ENCODE results near the gene ABLIM3.

The ABLIM3 gene

GRCh38 chr5:149221326-149221725, 80.0 kb downstream of the ABLIM3 start:
- no peak for DNase-seq

DNA sequence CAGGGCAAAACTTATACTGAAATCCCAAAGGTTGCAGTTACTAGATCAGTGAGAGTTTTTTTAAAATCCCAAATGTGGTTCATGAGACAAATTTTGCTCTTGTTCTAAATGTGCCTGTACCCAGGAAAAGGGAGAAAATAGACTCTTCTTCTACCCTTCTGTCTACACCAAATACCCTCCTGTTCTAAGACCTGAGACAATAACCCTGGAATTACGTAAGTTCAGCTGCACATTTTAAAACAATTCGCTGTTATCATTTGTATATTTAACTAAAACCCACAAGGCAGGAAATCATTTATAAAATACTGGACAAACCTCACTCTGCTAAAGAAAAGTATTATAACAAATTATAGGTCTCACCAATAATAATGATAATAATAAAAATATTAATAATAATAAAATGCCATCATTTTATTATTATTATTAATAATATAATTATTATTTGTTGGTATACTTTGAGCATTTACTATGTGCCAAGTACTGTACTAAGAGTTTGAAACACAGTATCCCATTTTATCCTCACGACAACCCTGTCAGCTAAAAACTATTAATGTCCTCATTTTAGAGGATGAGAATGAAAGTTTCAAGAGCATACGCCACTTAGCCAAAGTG, 80.5 kb downstream of the ABLIM3 start:
- no peak for DNase-seq

GRCh38 chr5:149223081-149223848, 82.0 kb downstream of the ABLIM3 start:
- DNase-seq: no peak

DNA sequence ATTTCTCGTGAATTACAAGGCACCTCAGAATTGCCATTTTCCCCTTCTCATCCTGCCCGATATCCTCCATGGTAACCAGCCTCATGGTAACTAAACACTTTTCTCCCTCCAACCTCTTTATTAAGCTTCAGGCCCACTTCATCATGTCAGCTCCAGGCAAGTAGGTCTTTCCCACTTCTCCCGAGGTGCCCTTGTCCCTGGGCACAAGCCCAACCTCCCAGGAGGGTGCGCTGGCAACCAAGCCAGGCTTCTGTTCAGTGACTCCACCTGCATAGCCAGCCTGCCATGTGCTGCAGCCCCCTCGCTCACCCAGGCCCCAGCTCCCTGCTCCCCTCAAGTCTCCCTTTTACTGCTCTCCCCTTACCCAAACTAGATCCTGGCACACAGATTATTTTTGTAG, 83.0 kb downstream of the ABLIM3 start:
- no peak for DNase-seq

- DNase-seq: no peak
Observed at GRCh38 chr5:149227168-149227826, 86.0 kb downstream of the ABLIM3 start.

- DNase-seq: no peak
Observed at GRCh38 chr5:149228618-149229297, 87.5 kb downstream of the ABLIM3 start.

GRCh38 chr5:149229298-149229937, 88.1 kb downstream of the ABLIM3 start:
- DNase-seq: no peak

DNA sequence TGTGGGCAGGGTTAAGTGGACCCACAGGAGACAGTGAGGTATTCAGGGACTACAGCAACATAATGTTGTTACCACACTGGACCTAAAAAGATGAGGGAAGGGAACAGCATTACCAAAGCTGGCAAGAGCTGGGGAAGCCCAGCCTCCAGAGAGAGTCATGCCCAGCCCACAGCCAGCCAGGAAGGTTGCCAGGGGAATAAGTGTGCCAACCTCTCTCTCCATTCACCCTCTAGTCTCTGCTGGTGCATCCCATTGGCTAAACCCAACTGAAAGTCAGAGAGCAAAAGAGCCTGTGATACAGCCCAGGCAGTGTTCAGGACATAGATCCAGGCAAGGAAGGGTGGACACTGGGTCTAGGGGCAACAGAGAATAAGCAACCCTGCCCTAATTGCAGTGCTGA, 94.5 kb downstream of the ABLIM3 start:
- DNase-seq: no peak

DNA sequence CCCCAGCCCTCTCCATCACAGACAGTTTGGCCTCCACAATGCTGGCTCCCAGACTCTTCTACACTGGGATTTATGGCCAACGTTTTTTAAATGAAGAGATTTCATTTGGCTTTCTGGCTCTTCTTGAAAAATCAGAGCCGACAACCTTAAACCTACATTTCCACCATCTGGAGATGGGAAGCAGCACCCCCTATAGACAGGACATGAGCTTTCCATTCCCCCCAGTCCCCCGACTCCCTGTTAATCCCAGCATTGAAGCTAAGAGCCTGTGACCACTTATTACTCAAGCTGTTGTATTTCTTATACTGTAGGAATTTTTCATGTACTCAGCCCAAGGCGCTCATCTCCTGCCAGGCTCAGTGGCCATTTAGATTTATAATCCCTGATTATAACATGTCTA, 96.4 kb downstream of the ABLIM3 start:
- no peak for DNase-seq

- DNase-seq: no peak
Observed at GRCh38 chr5:149238540-149238939, 97.2 kb downstream of the ABLIM3 start.

DNA sequence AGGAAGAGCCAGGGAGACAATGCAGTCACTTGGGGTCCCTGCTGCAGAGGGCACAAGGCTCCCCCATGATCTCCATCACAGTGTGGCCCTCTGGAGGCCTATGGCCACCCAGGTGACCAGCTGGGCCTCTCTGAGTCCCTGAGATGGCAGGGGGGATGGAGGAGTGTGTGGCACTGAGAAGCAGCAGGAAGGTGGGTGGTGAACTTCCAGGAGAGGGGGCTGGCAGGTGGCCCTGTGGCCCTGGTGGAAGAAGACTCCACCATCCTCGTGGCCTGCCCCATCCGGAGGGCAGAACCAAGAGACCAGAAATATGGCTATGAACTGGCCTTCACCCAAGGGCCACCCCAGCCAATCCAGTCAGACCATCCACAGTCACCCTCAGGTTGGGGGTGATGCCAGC, 98.6 kb downstream of the ABLIM3 start:
- DNase-seq: no peak

DNA sequence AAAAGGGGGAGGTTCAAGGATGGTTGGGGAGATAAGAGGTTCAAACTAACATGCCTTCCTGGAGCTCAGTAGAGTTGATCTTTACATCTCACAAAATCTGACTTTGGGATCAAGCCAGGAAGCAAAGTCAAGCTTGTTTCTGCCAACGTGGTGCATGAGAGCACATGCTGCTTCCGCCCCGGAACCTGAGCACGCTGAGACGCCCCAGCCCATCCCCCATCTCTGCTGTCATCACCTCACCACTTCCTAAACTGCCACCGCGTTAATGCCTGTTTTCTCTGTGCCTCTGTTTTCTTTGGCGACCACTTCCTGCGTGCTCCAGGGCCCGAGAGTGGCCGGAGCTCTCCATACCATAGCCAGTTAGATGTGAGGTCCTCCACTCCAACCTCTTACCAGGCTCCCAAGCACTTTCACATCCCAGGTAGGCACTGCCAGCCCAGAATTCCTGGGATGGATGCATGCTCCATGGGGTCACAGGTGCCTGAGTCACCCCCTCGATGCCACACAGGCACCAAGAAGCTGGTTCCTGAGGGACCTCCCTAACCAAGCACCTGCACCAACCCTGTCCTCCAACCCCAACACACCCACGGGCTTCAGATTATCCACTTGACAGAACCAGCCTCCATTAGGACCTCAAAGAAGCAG, 99.2 kb downstream of the ABLIM3 start:
- peak; percentile 80 for DNase-seq

GRCh38 chr5:149242339-149242738, 101.0 kb downstream of the ABLIM3 start:
- no peak for DNase-seq

DNA sequence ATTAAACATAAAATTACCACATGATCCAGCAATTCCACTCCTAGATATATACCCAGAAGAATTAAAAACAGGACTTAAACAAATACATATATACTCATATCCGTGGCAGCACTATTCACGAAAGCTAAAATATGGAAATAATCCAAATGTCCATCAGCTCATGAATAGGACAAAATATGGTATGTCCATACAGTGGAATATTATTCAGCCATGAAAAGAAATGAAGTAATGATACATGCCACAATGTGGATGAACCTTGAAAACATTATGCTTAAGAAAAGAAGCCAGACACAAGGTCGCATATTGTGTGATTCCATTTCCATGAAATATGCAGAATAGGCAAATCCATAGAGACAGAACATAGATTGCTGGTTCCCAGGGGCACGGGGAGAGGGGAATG, 105.6 kb downstream of the ABLIM3 start:
- no peak for DNase-seq

DNA sequence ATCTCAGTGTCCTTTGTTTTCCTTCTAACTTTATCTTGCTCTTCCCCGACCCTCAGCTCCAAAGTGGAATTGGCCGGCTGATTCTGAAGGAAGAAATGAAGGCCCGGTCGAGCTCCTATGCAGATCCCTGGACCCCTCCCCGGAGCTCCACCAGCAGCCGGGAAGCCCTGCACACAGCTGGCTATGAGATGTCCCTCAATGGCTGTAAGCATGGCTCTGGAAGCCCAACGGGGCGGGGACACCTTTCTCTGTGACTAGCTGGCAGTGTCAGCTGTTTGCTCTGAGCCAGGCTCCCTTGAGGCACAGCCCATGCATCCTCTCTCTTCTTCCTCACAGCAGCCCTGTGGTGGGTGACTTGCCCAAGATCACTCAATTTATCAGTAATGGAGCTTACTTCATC, 106.4 kb downstream of the ABLIM3 start:
- DNase-seq: no peak

- DNase-seq: no peak
Observed at GRCh38 chr5:149251546-149251945, 110.3 kb downstream of the ABLIM3 start.

- DNase-seq: no peak
Observed at GRCh38 chr5:149254506-149254905, 113.2 kb downstream of the ABLIM3 start.

DNA sequence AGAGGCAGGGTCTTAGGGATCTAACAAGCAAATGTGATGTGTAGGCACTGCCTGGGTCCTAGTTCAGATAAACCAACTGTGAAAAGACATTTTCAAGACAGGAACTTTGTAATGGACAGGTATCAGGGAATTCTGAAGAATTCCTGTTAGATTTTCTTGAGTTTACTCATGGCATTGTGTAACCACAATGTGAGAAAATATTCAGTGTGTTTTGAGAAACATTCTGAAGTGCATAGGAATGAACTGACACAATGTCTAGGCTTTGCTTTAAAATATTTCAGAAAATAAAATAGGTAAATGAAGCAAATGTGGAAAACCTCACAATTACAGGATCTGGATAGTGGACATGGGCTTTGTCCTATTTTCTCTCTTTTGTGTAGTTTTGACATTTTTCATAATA, 115.2 kb downstream of the ABLIM3 start:
- no peak for DNase-seq

DNA sequence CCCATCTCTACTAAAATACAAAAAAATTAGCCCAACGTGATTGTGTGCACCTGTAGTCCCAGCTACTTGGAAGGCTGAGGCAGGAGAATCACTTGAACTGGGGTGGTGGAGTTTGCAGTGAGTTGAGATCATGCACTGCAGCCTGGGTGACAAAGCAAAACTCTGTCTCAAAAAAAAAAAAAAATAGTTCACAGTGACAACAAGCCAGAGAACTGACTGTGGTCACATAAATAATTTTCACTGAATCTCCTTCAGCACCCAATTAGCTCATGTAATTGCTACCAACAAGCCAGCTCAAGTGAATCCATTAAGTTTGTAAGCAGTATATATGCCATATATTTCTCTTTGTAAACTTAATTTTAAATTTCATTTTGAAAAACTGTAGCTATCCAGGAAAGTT, 115.8 kb downstream of the ABLIM3 start:
- DNase-seq: no peak

GRCh38 chr5:149257889-149258705, 116.8 kb downstream of the ABLIM3 start:
- DNase-seq: no peak

- DNase-seq: no peak
Observed at GRCh38 chr5:149260761-149261160, 119.5 kb downstream of the ABLIM3 start.

DNA sequence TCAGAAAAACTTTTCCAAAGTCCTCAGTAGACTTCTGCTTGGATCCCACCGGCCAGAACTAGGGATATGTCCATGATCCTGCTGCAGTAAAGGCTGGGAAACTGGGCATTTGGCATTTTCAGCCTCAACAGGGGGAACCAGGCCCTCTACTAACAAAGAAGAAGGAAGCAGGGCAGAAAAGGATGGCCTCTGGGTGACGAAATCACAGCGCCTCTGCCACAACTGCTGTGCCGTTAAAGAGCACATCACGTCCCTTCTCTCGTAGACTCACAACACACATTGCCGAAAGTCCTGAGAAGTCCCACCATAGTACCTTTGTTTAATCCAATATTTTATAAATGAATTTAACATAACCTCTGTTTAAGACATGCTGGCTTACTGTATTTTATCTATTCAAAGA, 120.0 kb downstream of the ABLIM3 start:
- no peak for DNase-seq
